ENCODE data around the gene CXXC1.

GRCh38 chr18:50282521-50283335 is 4.8 kb downstream of the CXXC1 start:
- TF ChIP-seq CTCF (IDR thresholded peaks at IDR 0.05; ENCODE audit: low read depth, low read length, missing input control) (no peak), EGR1 (IDR thresholded peaks at IDR 0.05; ENCODE audit: low read depth in 2 of 2) (no peak), GABPA (IDR thresholded peaks at IDR 0.05 in 1 of 2, conservative IDR thresholded peaks at IDR 0.05 in 1 of 2) (no peak), ATF3 (IDR thresholded peaks at IDR 0.05) (no peak), YY1 (IDR thresholded peaks at IDR 0.05) (no peak), TAF1 (conservative IDR thresholded peaks at IDR 0.05) (no peak), RAD21 (IDR thresholded peaks at IDR 0.05) (no peak), MAX (IDR thresholded peaks at IDR 0.05) (no peak), REST (IDR thresholded peaks at IDR 0.05) (no peak), NR2F2 (IDR thresholded peaks at IDR 0.05) (no peak), SP1 (IDR thresholded peaks at IDR 0.05) (no peak)
